Kidney epithelial cell (primary cell): ENCODE measurements around the gene FFAR4. TPM values are rescaled to one million over a fixed set of nuclear protein-coding genes. Genes with fewer than 3 reads are reported as not detected.

Experiments used
- DNase-seq: peaks from one replicate; pipeline ENCODE4 v3.0.0-alpha.2; 2010; ENCODE audit warnings: low read depth
- H3K27me3 ChIP-seq: 2 replicates; pipeline ENCODE4 v1.6.0; 2011; ENCODE audit warnings: low read length; ENCODE audit not compliant: control insufficient read depth, insufficient read depth
- H3K36me3 ChIP-seq: 2 replicates; pipeline ENCODE4 v1.5.1; 2011; ENCODE audit warnings: low read length; ENCODE audit not compliant: control insufficient read depth, insufficient read depth
- H3K4me3 ChIP-seq: 2 replicates; pipeline ENCODE4 v1.5.1; 2011; ENCODE audit warnings: low read depth, mild to moderate bottlenecking, control low read depth, low read length
- CTCF ChIP-seq: IDR thresholded peaks from 2 replicates; pipeline ENCODE4 v1.5.1; 2011; ENCODE audit warnings: mild to moderate bottlenecking, moderate library complexity, low read length, control low read depth, inconsistent platforms; ENCODE audit not compliant: insufficient read depth, poor library complexity, severe bottlenecking
- total RNA-seq: library from RNA; depleted of rRNA; stranded (reverse); fragments of >200 nt; gene quantifications from 2 replicates; pipeline ENCODE4 v1.2.3, GENCODE V29; 2015

The FFAR4 gene
- total RNA-seq, 1 donor from 2014 or later = not detected

- no peak for TF ChIP-seq CTCF
- Histone ChIP-seq H3K27me3 (peaks cover 26% of the 10 kb centered on the region), H3K36me3 (no peaks in the 10 kb centered on the region), H3K4me3 (no peak overlapping the region)
- no peak for DNase-seq
Observed at GRCh38 chr10:93599778-93600177, 33.3 kb downstream of the FFAR4 start.

GRCh38 chr10:93600446-93601145 lies 34.1 kb downstream of the FFAR4 start:
- no peak overlapping the region for H3K4me3 ChIP-seq
- no peak for DNase-seq
- peaks cover 26% of the 10 kb centered on the region for H3K27me3 ChIP-seq
- TF ChIP-seq CTCF = no peak
- no peaks in the 10 kb centered on the region for H3K36me3 ChIP-seq

GRCh38 chr10:93601146-93601773 lies 34.8 kb downstream of the FFAR4 start, which contains the start of gene RBP4:
Gene RBP4, minus strand, starts transcription at chr10:93601235. Its CDS starts 207 bp downstream, at chr10:93601028.
- Histone ChIP-seq H3K36me3 (no peaks in the 10 kb centered on the region), H3K27me3 (peaks cover 26% of the 10 kb centered on the region), H3K4me3 (peak within 1 kb of the TSS; percentile 12)
- TF ChIP-seq CTCF = no peak
- DNase-seq = no peak

- no peaks in the 10 kb centered on the region for H3K36me3 ChIP-seq
- DNase-seq = no peak
- no peak for TF ChIP-seq CTCF
- no peak overlapping the region for H3K4me3 ChIP-seq
- H3K27me3 ChIP-seq = peaks cover 26% of the 10 kb centered on the region
Observed at GRCh38 chr10:93601774-93602162, 35.3 kb downstream of the FFAR4 start.

GRCh38 chr10:93603023-93603422 lies 36.6 kb downstream of the FFAR4 start:
- no peak overlapping the region for H3K4me3 ChIP-seq
- no peaks in the 10 kb centered on the region for H3K36me3 ChIP-seq
- no peak for TF ChIP-seq CTCF
- no peak for DNase-seq
- peaks cover 26% of the 10 kb centered on the region for H3K27me3 ChIP-seq

- no peak for DNase-seq
- no peaks in the 10 kb centered on the region for H3K36me3 ChIP-seq
- no peak for TF ChIP-seq CTCF
- peaks cover 26% of the 10 kb centered on the region for H3K27me3 ChIP-seq
- no peak overlapping the region for H3K4me3 ChIP-seq
Observed at GRCh38 chr10:93604146-93604545, 37.7 kb downstream of the FFAR4 start.
